Measurements from ENCODE around the gene OR1M1. TPM values are rescaled to one million over a fixed set of nuclear protein-coding genes. Genes with fewer than 3 reads are reported as not detected.
"Not testable (repeated sequence)": the region's sequence is repeated elsewhere in the genome, so short reads cannot be mapped to it uniquely, and the experiment has no call there.

The OR1M1 gene
- polyA plus RNA-seq = not detected

- WGBS, 2 donors = 40 to 70% methylated on average over 2 of the region's 2 CpGs
- H3K4me3 ChIP-seq (ENCODE audit: low read depth in 1 of 2, low read length in 2 of 2) = no peak within 1 kb of the TSS
- H3K9me3 ChIP-seq (ENCODE audit: control insufficient read depth in 2 of 2, insufficient read depth in 1 of 2, low read depth in 1 of 2, low read length in 1 of 2) = no peaks in the 10 kb centered on the region
These were observed at the start of gene OR1M1 for GRCh38 chr19:9086761-9087160. OR1M1 (plus strand) TSS chr19:9087061; CDS start chr19:9093245, 6,184 bp downstream.

GRCh38 chr19:9037400-9038062 lies 49.3 kb upstream of the OR1M1 start:
- Histone ChIP-seq H3K27ac (ENCODE audit: low read depth in 2 of 2, low read length in 1 of 2) (no peak overlapping the region), H3K4me1 (ENCODE audit: control insufficient read depth in 2 of 2, insufficient read depth in 2 of 2, low read length in 1 of 2) (no peaks in the 10 kb centered on the region), H3K4me3 (ENCODE audit: low read depth in 1 of 2, low read length in 2 of 2) (no peak overlapping the region), H3K36me3 (ENCODE audit: control insufficient read depth in 2 of 2, insufficient read depth in 2 of 2, low read length in 1 of 2) (no peaks in the 10 kb centered on the region), H3K27me3 (ENCODE audit: control insufficient read depth in 1 of 2, insufficient read depth in 2 of 2, low read length in 2 of 2) (peaks cover 2 to 3% of the 10 kb centered on the region in 2 donors), H3K9me3 (ENCODE audit: control insufficient read depth in 2 of 2, insufficient read depth in 1 of 2, low read depth in 1 of 2, low read length in 1 of 2) (no peaks in the 10 kb centered on the region)
- WGBS, 2 donors = 82 to 83% methylated on average over 8 of the region's 8 CpGs

More at GRCh38 chr19:9086761-9087160, at the start of gene OR1M1:
- no peaks in the 10 kb centered on the region for H3K36me3 ChIP-seq (ENCODE audit: control insufficient read depth in 2 of 2, insufficient read depth in 2 of 2, low read length in 1 of 2)
- H3K27me3 ChIP-seq (ENCODE audit: control insufficient read depth in 1 of 2, insufficient read depth in 2 of 2, low read length in 2 of 2) = no peaks in the 10 kb centered on the region
- no peaks in the 10 kb centered on the region for H3K4me1 ChIP-seq (ENCODE audit: control insufficient read depth in 2 of 2, insufficient read depth in 2 of 2, low read length in 1 of 2)
- no peak within 1 kb of the TSS for H3K27ac ChIP-seq (ENCODE audit: low read depth in 2 of 2, low read length in 1 of 2)

- WGBS, 2 donors = 46 to 53% methylated on average over 5 of the region's 5 CpGs
- Histone ChIP-seq H3K9me3 (ENCODE audit: control insufficient read depth in 2 of 2, insufficient read depth in 1 of 2, low read depth in 1 of 2, low read length in 1 of 2) (no peaks in the 10 kb centered on the region), H3K4me1 (ENCODE audit: control insufficient read depth in 2 of 2, insufficient read depth in 2 of 2, low read length in 1 of 2) (no peaks in the 10 kb centered on the region), H3K27me3 (ENCODE audit: control insufficient read depth in 1 of 2, insufficient read depth in 2 of 2, low read length in 2 of 2) (peaks cover 2 to 3% of the 10 kb centered on the region in 2 donors), H3K27ac (ENCODE audit: low read depth in 2 of 2, low read length in 1 of 2) (no peak overlapping the region), H3K36me3 (ENCODE audit: control insufficient read depth in 2 of 2, insufficient read depth in 2 of 2, low read length in 1 of 2) (no peaks in the 10 kb centered on the region), H3K4me3 (ENCODE audit: low read depth in 1 of 2, low read length in 2 of 2) (no peak overlapping the region)
These were observed 47.1 kb upstream of the OR1M1 start for GRCh38 chr19:9039728-9040127.

GRCh38 chr19:9040131-9040530 lies 46.7 kb upstream of the OR1M1 start:
- no peak overlapping the region for H3K27ac ChIP-seq (ENCODE audit: low read depth in 2 of 2, low read length in 1 of 2)
- H3K4me1 ChIP-seq (ENCODE audit: control insufficient read depth in 2 of 2, insufficient read depth in 2 of 2, low read length in 1 of 2) = no peaks in the 10 kb centered on the region
- peaks cover 2 to 3% of the 10 kb centered on the region in 2 donors for H3K27me3 ChIP-seq (ENCODE audit: control insufficient read depth in 1 of 2, insufficient read depth in 2 of 2, low read length in 2 of 2)
- H3K4me3 ChIP-seq (ENCODE audit: low read depth in 1 of 2, low read length in 2 of 2) = no peak overlapping the region
- no peaks in the 10 kb centered on the region for H3K36me3 ChIP-seq (ENCODE audit: control insufficient read depth in 2 of 2, insufficient read depth in 2 of 2, low read length in 1 of 2)
- no peaks in the 10 kb centered on the region for H3K9me3 ChIP-seq (ENCODE audit: control insufficient read depth in 2 of 2, insufficient read depth in 1 of 2, low read depth in 1 of 2, low read length in 1 of 2)
- WGBS, 2 donors = 60% methylated on average over 9 of the region's 9 CpGs

- H3K27ac ChIP-seq (ENCODE audit: low read depth in 2 of 2, low read length in 1 of 2) = no peak overlapping the region
- H3K9me3 ChIP-seq (ENCODE audit: control insufficient read depth in 2 of 2, insufficient read depth in 1 of 2, low read depth in 1 of 2, low read length in 1 of 2) = no peaks in the 10 kb centered on the region
- no peaks in the 10 kb centered on the region for H3K36me3 ChIP-seq (ENCODE audit: control insufficient read depth in 2 of 2, insufficient read depth in 2 of 2, low read length in 1 of 2)
- H3K4me3 ChIP-seq (ENCODE audit: low read depth in 1 of 2, low read length in 2 of 2) = no peak overlapping the region
- peaks cover 0 to 2% of the 10 kb centered on the region in 2 donors for H3K27me3 ChIP-seq (ENCODE audit: control insufficient read depth in 1 of 2, insufficient read depth in 2 of 2, low read length in 2 of 2)
- no peaks in the 10 kb centered on the region for H3K4me1 ChIP-seq (ENCODE audit: control insufficient read depth in 2 of 2, insufficient read depth in 2 of 2, low read length in 1 of 2)
- WGBS, 2 donors = 79 to 88% methylated on average over 8 of the region's 8 CpGs
These were observed 45.8 kb upstream of the OR1M1 start for GRCh38 chr19:9041023-9041422.

- Histone ChIP-seq H3K27ac (ENCODE audit: low read depth in 2 of 2, low read length in 1 of 2) (no peak overlapping the region), H3K4me1 (ENCODE audit: control insufficient read depth in 2 of 2, insufficient read depth in 2 of 2, low read length in 1 of 2) (no peaks in the 10 kb centered on the region), H3K27me3 (ENCODE audit: control insufficient read depth in 1 of 2, insufficient read depth in 2 of 2, low read length in 2 of 2) (no peaks in the 10 kb centered on the region), H3K4me3 (ENCODE audit: low read depth in 1 of 2, low read length in 2 of 2) (no peak overlapping the region), H3K36me3 (ENCODE audit: control insufficient read depth in 2 of 2, insufficient read depth in 2 of 2, low read length in 1 of 2) (no peaks in the 10 kb centered on the region), H3K9me3 (ENCODE audit: control insufficient read depth in 2 of 2, insufficient read depth in 1 of 2, low read depth in 1 of 2, low read length in 1 of 2) (no peaks in the 10 kb centered on the region)
- WGBS, 2 donors = 86 to 92% methylated on average over 5 of the region's 5 CpGs
These were observed 43.3 kb upstream of the OR1M1 start for GRCh38 chr19:9043524-9043923.

- H3K36me3 ChIP-seq (ENCODE audit: control insufficient read depth in 2 of 2, insufficient read depth in 2 of 2, low read length in 1 of 2) = no peaks in the 10 kb centered on the region
- no peak overlapping the region for H3K4me3 ChIP-seq (ENCODE audit: low read depth in 1 of 2, low read length in 2 of 2)
- H3K27me3 ChIP-seq (ENCODE audit: control insufficient read depth in 1 of 2, insufficient read depth in 2 of 2, low read length in 2 of 2) = no peaks in the 10 kb centered on the region
- no peaks in the 10 kb centered on the region for H3K9me3 ChIP-seq (ENCODE audit: control insufficient read depth in 2 of 2, insufficient read depth in 1 of 2, low read depth in 1 of 2, low read length in 1 of 2)
- 74% methylated on average over 3 of the region's 3 CpGs for WGBS, 2 donors
- no peaks in the 10 kb centered on the region for H3K4me1 ChIP-seq (ENCODE audit: control insufficient read depth in 2 of 2, insufficient read depth in 2 of 2, low read length in 1 of 2)
- no peak overlapping the region for H3K27ac ChIP-seq (ENCODE audit: low read depth in 2 of 2, low read length in 1 of 2)
These were observed 42.4 kb upstream of the OR1M1 start for GRCh38 chr19:9044449-9044848.

- Histone ChIP-seq H3K27ac (ENCODE audit: low read depth in 2 of 2, low read length in 1 of 2) (no peak overlapping the region), H3K27me3 (ENCODE audit: control insufficient read depth in 1 of 2, insufficient read depth in 2 of 2, low read length in 2 of 2) (no peaks in the 10 kb centered on the region), H3K4me1 (ENCODE audit: control insufficient read depth in 2 of 2, insufficient read depth in 2 of 2, low read length in 1 of 2) (no peaks in the 10 kb centered on the region), H3K4me3 (ENCODE audit: low read depth in 1 of 2, low read length in 2 of 2) (no peak overlapping the region), H3K9me3 (ENCODE audit: control insufficient read depth in 2 of 2, insufficient read depth in 1 of 2, low read depth in 1 of 2, low read length in 1 of 2) (no peaks in the 10 kb centered on the region), H3K36me3 (ENCODE audit: control insufficient read depth in 2 of 2, insufficient read depth in 2 of 2, low read length in 1 of 2) (no peaks in the 10 kb centered on the region)
- 59 to 67% methylated on average over 4 of the region's 4 CpGs for WGBS, 2 donors
These were observed 40.2 kb upstream of the OR1M1 start for GRCh38 chr19:9046694-9047093.

GRCh38 chr19:9052894-9053293 lies 34.0 kb upstream of the OR1M1 start:
- no peak overlapping the region for H3K4me3 ChIP-seq (ENCODE audit: low read depth in 1 of 2, low read length in 2 of 2)
- H3K27me3 ChIP-seq (ENCODE audit: control insufficient read depth in 1 of 2, insufficient read depth in 2 of 2, low read length in 2 of 2) = no peaks in the 10 kb centered on the region
- H3K27ac ChIP-seq (ENCODE audit: low read depth in 2 of 2, low read length in 1 of 2) = no peak overlapping the region
- no peaks in the 10 kb centered on the region for H3K4me1 ChIP-seq (ENCODE audit: control insufficient read depth in 2 of 2, insufficient read depth in 2 of 2, low read length in 1 of 2)
- WGBS, 2 donors = 82 to 86% methylated on average over 4 of the region's 4 CpGs
- no peaks in the 10 kb centered on the region for H3K36me3 ChIP-seq (ENCODE audit: control insufficient read depth in 2 of 2, insufficient read depth in 2 of 2, low read length in 1 of 2)
- H3K9me3 ChIP-seq (ENCODE audit: control insufficient read depth in 2 of 2, insufficient read depth in 1 of 2, low read depth in 1 of 2, low read length in 1 of 2) = no peaks in the 10 kb centered on the region

GRCh38 chr19:9053674-9054073 lies 33.2 kb upstream of the OR1M1 start:
- not testable (repeated sequence) for H3K4me3 ChIP-seq (ENCODE audit: low read depth in 1 of 2, low read length in 2 of 2); H3K27ac ChIP-seq (ENCODE audit: low read depth in 2 of 2, low read length in 1 of 2); H3K4me1 ChIP-seq (ENCODE audit: control insufficient read depth in 2 of 2, insufficient read depth in 2 of 2, low read length in 1 of 2); H3K9me3 ChIP-seq (ENCODE audit: control insufficient read depth in 2 of 2, insufficient read depth in 1 of 2, low read depth in 1 of 2, low read length in 1 of 2); H3K27me3 ChIP-seq (ENCODE audit: control insufficient read depth in 1 of 2, insufficient read depth in 2 of 2, low read length in 2 of 2); H3K36me3 ChIP-seq (ENCODE audit: control insufficient read depth in 2 of 2, insufficient read depth in 2 of 2, low read length in 1 of 2)
- 96 to 98% methylated on average over 6 of the region's 6 CpGs for WGBS, 2 donors
